Activated gamma-delta T cell treated with anti-CD3 and anti-CD28 coated beads, Interleukin-2, amount 50 U/mL, for 16 hours (primary cell): ENCODE measurements around the gene PSMD12.

Source experiments
- DNase-seq: peaks from one replicate; pipeline ENCODE4 v3.0.0-alpha.2; 2020; ENCODE audit warnings: low read depth

Gene PSMD12

DNA sequence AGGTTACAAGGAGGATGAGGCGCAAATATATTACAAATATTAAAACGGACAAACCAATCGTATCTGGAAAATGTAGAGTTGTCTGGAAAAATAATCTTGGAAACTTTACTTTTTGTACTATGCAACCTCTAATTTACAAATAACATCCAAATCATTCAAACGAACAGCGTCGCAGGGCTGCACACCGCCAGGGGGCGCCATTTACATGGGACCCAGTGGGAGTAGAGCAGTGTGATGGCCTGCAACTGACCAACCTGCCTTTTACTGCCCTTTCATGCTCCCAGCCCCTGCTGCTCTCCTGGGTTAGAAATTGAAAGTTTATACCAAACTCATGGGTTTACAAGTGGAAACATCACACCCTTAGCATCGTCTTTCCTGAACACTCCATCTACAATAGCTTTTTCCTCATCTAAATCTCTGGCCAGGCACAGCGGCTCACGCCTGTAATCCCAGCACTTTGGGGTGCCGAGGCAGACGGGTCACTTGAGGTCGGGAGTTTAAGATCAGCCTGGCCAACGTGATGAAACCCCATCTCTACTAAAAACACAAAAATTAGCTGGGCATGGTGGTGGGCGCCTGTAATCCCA lies 20.7 kb upstream of the PSMD12 start:
- peak; percentile 49 for DNase-seq

DNA sequence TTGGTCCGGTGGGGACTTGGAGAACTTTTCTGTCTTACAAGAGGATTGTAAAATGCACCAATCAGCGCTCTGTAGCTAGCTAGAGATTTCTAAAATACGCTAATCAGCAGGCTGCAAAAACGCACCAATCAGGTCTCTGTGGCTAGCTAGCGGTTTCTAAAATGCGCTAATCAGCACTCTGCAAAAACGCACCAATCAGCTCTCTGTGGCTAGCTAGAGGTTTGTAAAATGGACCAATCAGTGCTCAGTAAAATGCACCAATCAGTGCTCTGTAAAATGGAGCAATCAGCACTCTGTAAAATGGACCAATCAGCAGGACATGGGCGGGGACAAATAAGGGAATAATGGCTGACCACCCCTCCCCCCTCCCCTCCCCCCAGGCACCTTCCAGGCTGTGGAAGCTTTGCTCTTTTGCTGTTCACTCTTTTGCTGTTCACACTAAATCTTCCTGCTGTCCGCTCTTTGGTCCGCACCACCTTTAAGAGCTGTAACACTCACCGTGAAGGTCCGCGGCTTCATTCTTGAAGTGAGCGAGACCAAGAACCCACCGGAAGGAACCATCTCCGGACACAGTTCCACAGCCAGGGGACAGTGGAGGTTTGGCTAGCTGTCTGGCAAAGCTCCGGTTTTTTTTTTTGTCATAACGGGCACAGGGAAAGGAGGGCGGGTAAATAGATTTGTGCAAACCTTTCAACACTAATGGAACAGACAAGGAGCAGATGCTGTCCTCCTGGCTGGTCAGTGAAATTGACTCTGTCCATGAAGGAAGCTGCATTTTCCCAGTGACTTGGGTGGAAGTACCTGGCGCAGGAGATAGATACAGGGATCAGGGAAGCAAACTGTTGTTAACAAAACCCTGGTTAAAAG lies 19.0 kb upstream of the PSMD12 start:
- DNase-seq, result no peak

DNA sequence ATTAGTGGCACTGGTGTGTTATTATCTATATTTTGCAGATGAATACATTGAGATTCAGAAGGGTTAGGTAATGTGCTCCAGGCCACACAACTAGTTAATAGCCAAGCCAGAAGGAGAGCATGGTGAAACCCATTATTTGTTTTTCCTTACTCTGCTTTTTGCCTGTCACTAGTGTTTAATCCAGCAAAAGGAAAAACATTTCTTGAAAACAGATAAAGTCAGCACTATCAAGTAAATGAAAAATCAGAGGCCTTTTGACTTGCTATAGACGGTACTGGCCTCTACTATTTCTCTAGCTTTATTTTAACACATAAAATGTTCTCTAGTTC lies 15.5 kb upstream of the PSMD12 start:
- no peak for DNase-seq

DNA sequence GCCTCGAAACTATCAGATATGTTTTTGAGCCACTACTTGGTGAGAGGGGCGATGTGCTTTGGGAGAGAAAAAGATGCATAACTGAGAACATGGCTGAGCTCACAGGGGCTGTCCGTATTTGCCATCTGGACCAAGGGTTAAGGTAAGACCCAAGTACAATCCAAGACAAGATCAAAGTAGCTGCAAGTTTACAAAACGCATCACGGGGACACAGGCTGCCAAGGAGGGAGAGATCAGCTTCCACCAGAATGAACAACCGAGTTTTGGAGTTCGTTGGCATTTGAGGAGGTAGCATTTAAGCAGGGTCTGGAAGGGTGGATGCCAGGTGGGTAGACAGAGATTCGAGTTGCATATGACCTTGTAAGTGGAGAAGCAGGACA lies 12.9 kb upstream of the PSMD12 start:
- DNase-seq, result no peak

DNA sequence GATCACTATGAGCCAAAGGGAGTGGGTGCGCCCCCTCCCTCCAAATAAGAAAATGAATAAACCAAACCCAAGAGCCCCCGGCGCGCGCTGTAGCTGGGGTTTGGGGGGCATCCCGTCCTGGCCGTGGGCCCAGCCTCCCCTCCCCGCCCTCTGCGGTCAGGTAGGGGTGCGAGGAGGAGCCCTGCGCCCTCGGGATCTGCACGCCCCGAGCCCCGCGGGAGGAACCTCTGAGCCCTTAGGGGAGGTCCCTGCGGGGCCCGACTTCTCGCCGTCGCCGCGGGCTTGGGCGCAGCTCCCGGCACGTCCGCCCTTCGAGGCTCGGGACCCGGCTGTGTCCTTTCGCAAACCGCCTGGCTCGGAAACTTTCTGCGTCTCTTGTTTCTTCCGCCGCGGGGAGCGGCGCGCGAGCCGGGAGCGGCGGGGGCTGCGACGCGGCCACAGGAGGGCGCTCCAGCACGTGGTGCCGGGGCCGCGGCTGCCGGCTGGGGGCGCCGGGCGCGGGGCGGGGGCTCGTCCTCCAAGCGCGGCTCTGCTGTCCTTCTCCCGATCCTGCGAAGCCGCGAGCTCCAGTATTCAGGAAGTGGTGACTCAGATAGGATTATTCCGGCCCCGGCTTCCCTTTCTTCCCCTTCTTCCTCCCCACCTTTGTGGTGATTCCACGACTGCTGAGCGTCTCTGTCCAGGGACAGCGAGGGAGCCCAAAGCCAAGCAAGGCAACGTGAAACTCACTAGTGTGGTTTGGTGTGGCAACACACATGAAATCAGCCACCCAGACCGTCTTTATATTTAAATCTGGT lies 12.3 kb upstream of the PSMD12 start:
- peak; percentile 67 for DNase-seq

DNA sequence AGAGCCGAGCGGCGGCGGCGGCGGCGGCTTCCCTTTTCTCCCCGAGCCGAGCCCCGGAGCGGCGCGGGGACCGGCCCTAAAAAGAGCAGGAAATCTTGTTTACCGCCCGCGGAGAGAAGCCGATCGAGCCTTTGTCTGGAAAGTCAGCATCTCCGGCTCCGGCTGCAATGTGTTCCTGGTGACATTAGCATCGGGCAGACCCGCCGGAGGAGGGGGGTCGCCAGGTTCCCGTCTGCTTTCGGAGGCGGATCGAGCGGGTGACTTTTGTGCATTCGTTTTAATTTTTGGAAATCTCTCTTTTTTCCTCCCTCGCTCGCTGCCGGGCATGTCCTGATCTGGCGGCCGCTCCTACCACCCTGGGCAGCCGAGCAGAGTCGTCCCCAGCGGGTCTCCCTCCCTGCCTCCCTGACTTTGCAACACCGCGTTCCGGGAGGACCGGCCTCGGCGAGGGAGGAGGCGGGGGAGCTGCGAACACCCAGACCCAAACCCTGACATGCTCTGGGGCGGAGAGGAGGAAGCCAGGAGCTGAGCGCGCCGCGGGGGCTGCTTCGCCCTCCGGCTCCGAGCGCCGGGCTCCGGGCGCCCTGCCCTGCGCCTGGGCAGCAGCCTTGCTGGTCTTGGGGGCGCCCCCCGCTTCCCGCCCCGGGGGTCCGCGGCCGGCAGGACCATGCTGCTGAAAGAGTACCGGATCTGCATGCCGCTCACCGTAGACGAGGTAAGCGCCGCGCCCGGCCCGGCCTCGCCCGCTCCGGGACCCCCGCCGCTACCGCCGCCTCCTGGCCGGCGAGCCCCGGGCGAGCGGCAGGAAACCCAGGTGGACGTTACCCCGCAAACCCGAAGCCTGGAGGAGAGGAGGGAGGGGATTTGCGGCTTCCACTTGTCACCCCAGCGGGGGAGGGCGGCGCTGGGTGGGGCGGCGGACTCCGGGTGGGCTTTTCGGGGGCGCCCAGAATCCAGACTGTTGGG lies 11.4 kb upstream of the PSMD12 start:
- peak; percentile 39 for DNase-seq

DNA sequence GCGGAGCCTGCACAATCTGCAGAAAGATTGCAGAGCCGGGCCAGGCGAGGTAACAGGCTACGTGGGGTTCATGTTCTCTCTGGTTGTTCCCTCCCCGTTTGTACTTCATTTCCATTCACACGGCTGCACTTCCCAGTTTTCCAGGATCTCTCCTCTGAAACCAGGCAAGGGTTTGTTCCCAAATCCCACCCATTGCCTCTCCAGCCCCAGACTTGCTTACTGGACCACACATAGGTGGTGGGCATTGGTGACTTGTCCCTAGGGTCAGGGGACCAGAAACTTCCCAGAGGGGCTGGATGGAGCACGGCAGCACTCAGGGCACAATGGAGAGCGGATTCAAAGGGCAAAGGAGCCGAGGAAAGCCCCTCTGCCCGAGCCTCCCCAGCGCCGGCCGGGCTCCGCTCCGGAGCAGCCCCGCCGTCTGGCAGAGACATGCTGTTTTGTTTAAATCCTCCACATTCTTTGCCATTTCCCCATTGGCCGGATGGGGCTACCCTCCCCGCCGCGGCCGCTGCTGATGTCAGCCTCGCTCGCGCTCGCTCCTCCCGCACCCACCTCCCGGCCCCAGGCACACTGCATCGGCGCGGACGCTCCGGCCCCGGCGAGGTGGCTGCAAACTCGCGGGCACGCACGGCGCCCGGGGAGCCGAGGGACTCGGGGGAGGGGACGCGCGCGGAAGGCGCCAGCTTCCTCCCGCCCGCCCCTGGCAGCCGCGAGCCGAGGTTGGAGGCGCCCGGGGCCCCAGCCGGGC lies 10.5 kb upstream of the PSMD12 start, which contains the start of gene PITPNC1:
Gene PITPNC1, plus strand, starts transcription at position 545 of the 751 bp plus-strand sequence.
- DNase-seq, result peak; percentile 80

DNA sequence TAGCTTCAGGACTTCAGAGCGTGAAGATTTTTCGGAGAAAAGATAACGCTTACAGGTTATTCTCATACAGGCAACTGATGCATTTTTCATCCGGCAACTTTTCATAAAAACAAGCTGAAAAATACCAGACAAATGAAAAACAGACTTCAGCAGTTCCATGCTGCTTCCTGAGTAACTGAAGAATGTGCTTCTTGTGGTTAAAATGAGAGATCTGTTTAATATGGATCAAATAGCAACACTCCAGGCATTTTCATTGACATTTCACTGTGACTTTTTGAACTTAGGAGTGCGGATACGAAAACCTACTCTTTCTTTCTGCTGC lies 10.0 kb upstream of the PSMD12 start:
- no peak for DNase-seq

DNA sequence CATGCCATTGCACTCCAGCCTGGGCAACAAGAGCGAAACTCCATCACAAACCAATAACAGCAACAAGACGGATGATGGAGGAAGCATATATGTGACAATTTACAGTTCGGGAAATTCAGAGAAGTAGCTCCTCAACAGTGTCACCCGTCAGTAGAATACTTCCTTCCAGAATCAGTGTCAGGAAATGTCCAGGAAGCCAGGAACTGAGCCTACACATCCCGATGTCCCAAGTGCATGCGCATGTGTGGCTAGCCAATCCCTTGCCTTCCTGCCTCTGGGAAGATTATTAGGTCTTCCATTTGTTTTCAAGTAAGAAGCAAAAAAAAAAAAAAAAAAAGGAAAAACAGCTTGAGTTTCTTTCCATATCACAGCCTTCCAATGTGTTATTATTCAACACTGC lies 9.3 kb upstream of the PSMD12 start:
- DNase-seq, result no peak

DNA sequence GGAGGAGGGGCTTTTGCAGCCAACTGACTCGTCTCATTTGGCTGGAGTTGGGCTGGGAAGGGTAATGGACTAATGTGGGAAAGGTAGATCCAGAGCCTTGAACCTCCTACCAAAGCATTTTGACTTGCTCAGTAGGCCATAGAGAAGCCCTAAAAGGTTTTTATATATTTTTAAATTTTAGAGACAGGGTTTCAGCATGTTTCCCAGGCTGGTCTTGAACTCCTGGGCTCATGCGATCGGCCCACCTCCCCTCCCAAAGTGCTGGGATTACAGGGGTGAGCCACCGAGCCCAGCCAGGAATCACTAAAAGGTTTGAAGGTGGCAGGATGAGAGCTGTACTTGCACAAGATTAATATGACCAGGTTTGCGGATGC lies 8.7 kb upstream of the PSMD12 start:
- no peak for DNase-seq

DNA sequence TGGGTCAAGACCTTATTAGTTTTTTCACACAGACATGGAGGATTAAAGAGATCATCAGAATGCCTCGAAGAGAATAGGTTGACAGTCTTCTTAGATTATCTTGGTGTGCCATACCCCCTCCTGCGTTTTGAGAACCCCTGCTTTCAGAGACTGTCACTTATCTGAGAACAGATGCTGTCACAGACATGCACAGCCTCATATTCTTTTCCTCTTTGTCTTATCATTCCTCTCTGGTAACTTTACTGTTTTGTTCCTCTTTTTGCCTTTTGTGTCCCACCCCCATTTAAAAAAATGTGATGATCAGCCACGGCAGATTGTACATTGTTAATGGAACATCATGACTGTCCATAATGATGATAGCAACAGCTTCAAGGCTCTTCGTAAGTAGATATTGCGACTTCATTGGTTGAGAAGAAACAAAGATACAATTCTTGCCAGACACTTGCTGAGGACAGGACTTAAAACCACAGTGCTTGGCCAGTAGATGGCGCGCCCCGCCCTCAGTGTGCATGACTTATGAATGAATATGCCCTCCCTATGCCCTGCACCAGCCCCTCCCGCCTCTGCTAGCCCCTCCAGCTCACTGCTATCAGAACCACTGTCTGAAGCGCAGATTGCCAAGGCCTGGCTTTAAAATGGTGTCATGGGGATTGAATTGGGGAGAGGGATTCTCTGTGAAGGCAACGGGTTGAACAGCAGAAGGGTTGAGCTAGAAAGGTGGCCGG lies 8.1 kb upstream of the PSMD12 start:
- DNase-seq, result peak; percentile 87

DNA sequence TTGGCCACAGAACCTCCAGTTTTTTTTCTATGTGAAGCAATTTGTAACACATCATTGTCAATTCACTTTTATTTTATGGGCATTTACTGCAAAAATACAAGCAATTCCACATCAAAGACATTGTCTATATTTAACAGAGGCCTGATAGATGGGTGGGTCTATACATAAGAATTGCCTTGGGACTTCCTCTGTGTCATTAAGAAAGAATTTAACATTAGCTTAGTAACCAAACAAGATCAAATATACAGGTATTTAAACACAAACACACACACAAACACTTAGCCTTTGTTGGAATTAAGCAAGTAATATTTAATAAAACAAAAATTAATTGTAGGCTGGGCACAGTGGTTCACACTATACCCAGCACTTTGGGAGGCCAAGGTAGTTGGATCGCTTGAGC lies 6.4 kb upstream of the PSMD12 start:
- DNase-seq, result no peak

DNA sequence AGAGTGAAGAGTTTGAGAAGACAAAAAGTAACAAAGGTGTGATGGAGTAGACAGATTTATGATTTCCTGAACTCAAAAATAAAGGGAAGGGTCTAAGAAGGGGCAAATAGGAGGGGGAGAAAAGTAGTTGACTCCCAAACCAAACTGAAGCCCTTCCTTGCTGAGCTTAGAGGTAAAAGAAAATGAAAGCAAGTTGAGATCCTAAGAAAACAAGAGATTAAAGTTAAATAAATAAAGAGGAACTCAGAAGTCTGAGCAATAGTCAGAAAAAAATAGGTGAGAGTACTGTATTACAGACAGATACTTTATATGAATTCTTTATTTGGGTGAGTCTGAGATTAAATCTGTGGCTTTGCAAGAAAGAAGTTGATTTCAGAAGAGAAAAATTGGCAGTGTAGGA lies 3.3 kb upstream of the PSMD12 start:
- DNase-seq, result no peak

DNA sequence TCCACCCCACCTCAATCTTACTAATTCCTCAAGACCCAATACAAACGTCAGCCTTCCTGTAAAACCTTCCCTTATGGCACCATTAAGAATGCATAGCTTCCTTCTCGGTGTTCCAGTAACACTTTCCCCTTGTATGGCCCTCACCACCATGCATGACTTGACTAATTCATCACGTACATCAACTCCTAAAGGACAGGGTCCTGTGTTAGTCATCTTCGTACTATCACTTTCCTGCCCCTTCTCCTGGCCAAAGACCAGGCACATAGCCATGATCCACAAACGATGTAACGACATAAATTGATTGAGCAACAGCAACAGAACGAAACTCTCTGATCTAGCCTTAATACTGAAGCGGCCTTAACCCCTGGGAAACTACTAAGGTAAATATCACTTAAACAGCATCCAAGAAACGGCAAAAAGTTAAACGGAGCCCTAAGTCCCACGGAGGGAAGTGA lies 612 bp downstream of the PSMD12 start:
- DNase-seq, result no peak

DNA sequence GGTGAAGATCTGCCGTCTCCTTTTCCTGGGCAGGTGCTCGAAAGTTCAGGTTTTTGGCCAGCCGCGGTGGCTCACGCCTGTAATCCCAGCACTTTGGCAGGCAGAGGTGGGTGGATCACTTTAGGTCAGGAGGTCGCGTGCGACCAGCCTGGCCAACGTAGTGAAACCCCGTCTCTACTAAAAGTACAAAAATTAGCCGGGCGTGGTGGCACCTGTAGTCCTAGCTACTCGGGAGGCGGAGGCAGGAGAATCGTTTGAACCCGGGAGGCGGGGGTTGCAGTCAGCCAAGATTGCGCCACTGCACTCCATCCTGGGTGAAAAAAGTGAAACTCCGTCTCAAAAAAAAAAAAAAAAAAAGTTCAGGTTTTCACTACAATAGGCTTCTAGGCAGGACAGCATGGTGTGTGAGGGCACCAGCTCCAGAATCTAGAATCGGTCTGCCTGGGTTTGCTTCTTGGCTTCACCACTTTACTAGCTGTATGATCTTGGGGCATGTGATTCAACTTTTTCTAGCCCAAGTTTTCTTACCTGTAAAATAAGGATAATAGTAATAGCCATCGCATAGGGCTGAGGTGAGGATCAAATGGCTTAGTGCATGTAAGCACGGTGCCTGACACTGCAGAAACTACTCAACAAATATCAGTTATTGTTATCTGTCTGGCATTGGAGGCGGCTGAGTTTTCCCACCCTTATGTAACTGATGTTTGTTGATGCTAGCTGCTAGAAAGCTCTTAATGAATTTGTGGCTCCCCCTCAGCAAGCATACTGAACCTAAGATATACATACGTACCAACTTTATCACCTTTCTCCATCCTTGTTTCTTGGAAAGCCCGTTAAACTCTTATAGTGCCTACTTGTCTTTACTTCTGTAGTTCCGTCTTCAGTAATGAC lies 1.3 kb downstream of the PSMD12 start:
- DNase-seq, result no peak

DNA sequence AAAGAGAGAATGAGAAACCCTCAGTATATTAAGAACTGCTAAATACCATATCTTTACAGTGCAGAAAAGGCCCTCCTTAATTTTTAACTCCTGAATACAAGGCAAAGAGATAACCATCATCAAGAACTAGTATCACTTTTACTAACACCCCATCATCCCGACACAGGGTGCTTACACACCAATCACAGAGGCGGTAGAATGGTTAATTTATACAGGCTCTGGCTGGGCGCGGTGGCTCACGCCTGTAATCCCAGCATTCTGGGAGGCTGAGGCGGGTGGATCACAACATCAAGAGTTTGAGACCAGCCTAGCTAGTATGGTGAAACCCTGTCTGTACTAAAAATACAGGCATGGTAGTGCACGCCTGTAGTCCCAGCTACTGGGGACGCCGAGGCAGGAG lies 4.2 kb downstream of the PSMD12 start:
- DNase-seq, result no peak

DNA sequence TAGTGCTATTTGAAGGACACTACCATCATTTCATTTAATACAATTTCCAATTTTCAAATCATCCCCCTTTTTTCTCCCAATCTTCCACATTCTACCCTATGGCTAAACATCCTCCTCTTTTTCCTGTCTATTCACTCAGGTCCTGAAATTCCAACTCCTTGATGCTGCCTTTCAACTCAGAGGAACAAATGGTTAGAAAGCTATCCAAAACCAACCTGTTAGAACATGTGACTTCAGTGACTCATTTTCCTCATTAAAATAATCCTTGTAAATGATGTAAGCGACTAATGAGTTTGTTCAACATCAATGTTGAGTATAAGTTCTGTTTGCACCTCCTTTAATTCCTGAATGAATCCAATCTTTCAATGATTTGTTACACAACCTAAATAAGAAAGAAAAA lies 5.5 kb downstream of the PSMD12 start:
- no peak for DNase-seq

DNA sequence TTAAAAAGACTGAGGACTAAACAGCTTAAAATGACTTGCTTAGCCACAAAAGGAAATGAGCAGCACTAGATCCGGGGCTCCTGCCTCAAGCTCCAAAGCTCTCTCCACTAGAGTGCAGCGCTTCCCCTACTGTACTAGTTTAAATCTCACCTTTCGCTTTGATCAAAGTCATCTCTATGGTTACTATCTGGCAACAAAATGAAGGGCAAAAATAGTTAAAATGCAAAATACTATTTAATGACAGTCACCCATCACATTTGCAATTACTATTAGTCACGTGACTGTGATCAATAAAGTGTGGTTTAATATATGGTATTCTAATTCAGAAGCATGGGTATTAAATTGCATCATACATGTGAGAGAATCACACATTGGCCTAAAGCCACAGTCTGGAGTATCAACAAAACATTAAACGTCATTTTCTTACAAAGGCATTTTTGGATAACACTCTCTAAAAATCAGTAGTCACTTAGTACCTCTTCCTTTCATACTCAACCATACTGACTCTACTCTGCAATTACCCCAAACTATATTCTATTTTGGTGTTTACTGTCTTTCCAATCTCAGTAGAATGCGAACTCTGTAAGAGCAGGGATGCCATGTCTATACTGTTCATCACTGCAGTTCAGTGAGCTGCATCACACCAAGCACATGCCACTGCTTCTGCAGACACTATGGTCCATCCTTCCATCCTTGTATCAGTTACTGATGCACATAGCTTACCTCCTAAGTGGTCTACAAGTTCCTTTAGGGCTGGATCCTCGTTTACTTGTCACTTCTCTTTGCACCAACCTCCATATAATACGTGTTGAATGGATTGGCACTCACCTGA lies 6.2 kb downstream of the PSMD12 start:
- DNase-seq, result no peak

DNA sequence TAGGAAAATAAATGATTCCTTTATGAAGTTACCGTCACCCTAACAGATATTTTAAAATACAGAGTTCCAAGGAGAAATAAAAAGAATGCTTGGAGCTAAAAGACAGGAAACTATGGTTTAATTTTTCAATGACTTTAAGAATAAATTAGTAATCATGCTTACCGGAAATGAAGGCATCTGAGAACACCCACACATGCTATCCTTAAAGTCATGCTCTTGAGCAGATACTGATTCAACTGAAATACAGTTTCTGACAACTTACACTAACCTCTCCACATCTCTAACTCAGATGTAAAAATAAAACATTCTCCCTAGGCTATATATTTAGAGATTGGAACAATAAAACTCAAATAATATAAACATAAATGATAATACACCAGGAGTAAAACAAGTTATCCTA lies 7.8 kb downstream of the PSMD12 start:
- DNase-seq, result no peak
